Measurements from ENCODE around the gene AGL. TPM values are rescaled to one million over a fixed set of nuclear protein-coding genes. Genes with fewer than 3 reads are reported as not detected.

AGL gene
- total and polyA plus RNA-seq, 2 of the 8 experiments (the other 6 are each of a cell fraction or from before 2014, with no cell fraction given): 2.7 to 19.2 TPM

- H2BK12ac ChIP-seq (ENCODE audit: low read depth, low read length): no peak overlapping the region
- no peak overlapping the region for H2BK15ac ChIP-seq (ENCODE audit: low read length)
- H3K27ac ChIP-seq (ENCODE audit: low read depth, low read length): no peak overlapping the region
- H3K14ac ChIP-seq (ENCODE audit: insufficient read length): no peak overlapping the region
- no peaks in the 10 kb centered on the region for H3K79me2 ChIP-seq (ENCODE audit: control insufficient read depth in 1 of 2, insufficient read depth in 2 of 2, low read length in 2 of 2)
- H2BK5ac ChIP-seq (ENCODE audit: low read depth, low read length): no peak overlapping the region
- WGBS, 2 experiments (ENCODE audit: extremely low coverage in 1 of 2, insufficient coverage in 1 of 2, insufficient read length in 1 of 2, insufficient replicate concordance in 2 of 2, low coverage in 1 of 2, low lambda C conversion rate in 2 of 2, missing lambda C conversion rate in 1 of 2): 87% methylated on average over 4 of the region's 4 CpGs; no CpG with 5 or more reads in 1 of the 2 experiments
- no peak overlapping the region for H2BK120ac ChIP-seq (replicated peaks; ENCODE audit: low read depth, low read length)
- H4K20me1 ChIP-seq (replicated peaks in 1 of 2; ENCODE audit: control insufficient read depth in 1 of 2, insufficient read depth in 2 of 2, low read length in 2 of 2): no peaks in the 10 kb centered on the region
- H2BK20ac ChIP-seq (ENCODE audit: low read length): no peak overlapping the region
- no peak overlapping the region for H3K56ac ChIP-seq (replicated peaks; ENCODE audit: insufficient read length, low read depth, low read length)
- no peak overlapping the region; a peak in 1 of 7 replicates for H3K9ac ChIP-seq (replicated peaks in 1 of 4; ENCODE audit: extremely low read depth in 1 of 4, low read depth in 3 of 4, low read length in 3 of 4)
- H2AK5ac ChIP-seq (ENCODE audit: low read depth, low read length): no peak overlapping the region
- FAIRE-seq (no peak), DNase-seq (ENCODE audit: low read depth in 1 of 2, low spot score in 2 of 2) (no peak)
- no peaks in the 10 kb centered on the region for H3K79me1 ChIP-seq (ENCODE audit: low read depth, low read length)
- peaks cover 3 to 6% (median 4%) of the 10 kb centered on the region in 4 experiments; a peak in 6 of 7 replicates for H3K4me1 ChIP-seq (replicated peaks in 1 of 4; ENCODE audit: control insufficient read depth in 3 of 4, insufficient read depth in 4 of 4, low read length in 3 of 4)
- H4K8ac ChIP-seq (ENCODE audit: extremely low read depth, insufficient read depth, low read length): no peak overlapping the region
- no peak overlapping the region for H3K4ac ChIP-seq (replicated peaks; ENCODE audit: insufficient read length, low read depth, low read length)
- H4K91ac ChIP-seq (replicated peaks; ENCODE audit: insufficient read length, low read length): no peak overlapping the region
- H4K5ac ChIP-seq (ENCODE audit: insufficient read length, low read depth, low read length): no peak overlapping the region
- no peak overlapping the region for H2AFZ ChIP-seq (ENCODE audit: low read length)
- no peaks in the 10 kb centered on the region for H3K27me3 ChIP-seq (replicated peaks in 1 of 4; ENCODE audit: control insufficient read depth in 3 of 4, extremely low read depth in 1 of 4, insufficient read depth in 3 of 4, low read length in 3 of 4)
- peak overlapping the region in 1 of 4 experiments; percentile 82; a peak in 1 of 8 replicates for H3K4me3 ChIP-seq (ENCODE audit: extremely low read depth in 1 of 4, insufficient read depth in 2 of 4, low read depth in 3 of 4, low read length in 4 of 4)
- H3K18ac ChIP-seq (ENCODE audit: extremely low read depth, low read length): no peak overlapping the region
- H3K9me3 ChIP-seq (ENCODE audit: insufficient read depth in 2 of 2, low read depth in 1 of 2, low read length in 1 of 2): no peaks in the 10 kb centered on the region
- no peak overlapping the region for H3K23ac ChIP-seq (ENCODE audit: insufficient read length)
- peak overlapping the region; percentile 11 to 81; a peak in 1 of 4 replicates for H3K4me2 ChIP-seq (ENCODE audit: insufficient read depth in 1 of 2, low read depth in 2 of 2, low read length in 2 of 2)
- H3K36me3 ChIP-seq (ENCODE audit: control insufficient read depth in 2 of 4, insufficient read depth in 4 of 4, low read length in 3 of 4): peaks cover 0 to 15% (median 5%) of the 10 kb centered on the region in 4 experiments; a peak in 3 of 8 replicates
- ChIA-PET CTCF (ENCODE audit: partially characterized antibody) (interaction anchor here (0.6 to 1.2 kb wide), 2 partner anchors 11 to 877 kb away, joined by 3 read pairs; no protein-coding TSS in a partner anchor), POLR2A (ENCODE audit: partially characterized antibody) (interaction anchor here (0.6 kb wide), 1 partner anchor 118 kb away, joined by 3 read pairs; no protein-coding TSS in a partner anchor)
- H3K23me2 ChIP-seq (ENCODE audit: low read depth, low read length): peaks cover 4% of the 10 kb centered on the region; the same call in 1 of the 2 replicates
- TF ChIP-seq TEAD4 (IDR thresholded peaks at IDR 0.05; ENCODE audit: low read depth, low read length) (no peak), EGR1 (IDR thresholded peaks at IDR 0.05; ENCODE audit: borderline replicate concordance, low read depth, low read length) (no peak), ATF2 (IDR thresholded peaks at IDR 0.05; ENCODE audit: low read length) (no peak), CREB1 (IDR thresholded peaks at IDR 0.05) (no peak), RNF2 (IDR thresholded peaks at IDR 0.05; ENCODE audit: borderline replicate concordance, low read depth, low read length, missing control alignments, poor library complexity, severe bottlenecking) (no peak), SAP30 (IDR thresholded peaks at IDR 0.05; ENCODE audit: insufficient read depth, insufficient replicate concordance, low read length) (no peak), POLR2A (IDR thresholded peaks at IDR 0.05; ENCODE audit: control extremely low read depth in 1 of 2, low read depth in 2 of 2, low read length in 2 of 2) (no peak), MAFK (IDR thresholded peaks at IDR 0.05; ENCODE audit: low read depth, low read length) (no peak), EZH2 (IDR thresholded peaks at IDR 0.05; ENCODE audit: low read depth, low read length, severe bottlenecking) (no peak), SP2 (IDR thresholded peaks at IDR 0.05; ENCODE audit: low read length) (no peak), GTF2F1 (IDR thresholded peaks at IDR 0.05; ENCODE audit: borderline replicate concordance, low read depth, low read length) (no peak)
Observed at GRCh38 chr1:99851850-99852454, 1.8 kb downstream of the AGL start.
